PC-3 (cell line): ENCODE data around the gene MRRF. TPM values are rescaled to one million over a fixed set of nuclear protein-coding genes. Genes with fewer than 3 reads are reported as not detected.
A peak's percentile ranks its signal among the peaks of the same experiment; 100 is the strongest.

Experiments
- ATAC-seq: fragments of 200-7000 bp; cut with Tn5 transposase; 2 replicates; pipeline ENCODE4 v1.9.1; 2020; ENCODE audit warnings: mild to moderate bottlenecking, moderate library complexity
- BruUV-seq: library from RNA; stranded (reverse); fragments of 400-500 nt; replicated peaks from 2 replicates; lab custom pipeline; 2021; lab: Mats Ljungman, UMichigan
- CTCF ChIA-PET: fragments of 300-600 bp; sonication (Branson Sonifier 250); formaldehyde crosslinking; loops from one replicate; lab custom pipeline; 2022; ENCODE audit warnings: antibody characterized with exemption; lab: Charles Lee
- POLR2A ChIA-PET: fragments of 300-600 bp; sonication (Branson Sonifier 250); formaldehyde crosslinking; loops from one replicate; lab custom pipeline; 2022; ENCODE audit warnings: antibody characterized with exemption; ENCODE audit not compliant: unreplicated experiment; lab: Charles Lee
- DNase-seq: peaks from one replicate; pipeline ENCODE4 v3.0.0-alpha.2; 2015
- H2AFZ ChIP-seq: fragments of 300-600 bp; sonication (generic); 2 replicates; pipeline ENCODE4 v1.6.0; 2016; ENCODE audit warnings: antibody characterized with exemption, low read length
- H3F3A ChIP-seq: fragments of 300-600 bp; sonication (generic); one replicate; pipeline ENCODE4 v1.6.0; 2017; ENCODE audit warnings: antibody characterized with exemption, low read length, control low read depth, mild to moderate bottlenecking; ENCODE audit not compliant: unreplicated experiment
- H3K27ac ChIP-seq: fragments of 300-600 bp; sonication (generic); 2 replicates; pipeline ENCODE4 v1.5.1; 2016; ENCODE audit warnings: mild to moderate bottlenecking, low read length
- H3K27me3 ChIP-seq: fragments of 300-600 bp; sonication (generic); 2 replicates; pipeline ENCODE4 v1.6.1; 2016; ENCODE audit warnings: low read length, mixed read lengths
- H3K36me3 ChIP-seq: fragments of 300-600 bp; sonication (generic); 2 replicates; pipeline ENCODE4 v1.6.1; 2016; ENCODE audit warnings: low read depth, mixed run types, low read length, mixed read lengths
- H3K4me1 ChIP-seq: fragments of 300-600 bp; sonication (generic); 2 replicates; pipeline ENCODE4 v1.5.1; 2016; ENCODE audit warnings: low read length; ENCODE audit not compliant: insufficient read depth
- H3K4me2 ChIP-seq: fragments of 300-600 bp; sonication (generic); 2 replicates; pipeline ENCODE4 v1.6.0; 2016; ENCODE audit warnings: low read length
- H3K4me3 ChIP-seq: fragments of 300-600 bp; sonication (generic); 2 replicates; pipeline ENCODE4 v1.5.1; 2016; ENCODE audit warnings: mild to moderate bottlenecking, low read length, mixed read lengths
- H3K79me2 ChIP-seq: fragments of 300-600 bp; sonication (generic); 2 replicates; pipeline ENCODE4 v1.6.1; 2017; ENCODE audit warnings: low read length, mixed read lengths
- H3K9ac ChIP-seq: fragments of 300-600 bp; sonication (generic); 2 replicates; pipeline ENCODE4 v1.6.0; 2016; ENCODE audit warnings: mild to moderate bottlenecking, low read length
- H3K9me2 ChIP-seq: fragments of 300-600 bp; sonication (generic); replicated peaks from 2 replicates; pipeline ENCODE4 v1.6.1; 2016; ENCODE audit warnings: mixed run types, low read length, mixed read lengths
- H3K9me3 ChIP-seq: fragments of 300-600 bp; sonication (generic); 2 replicates; pipeline ENCODE4 v1.6.1; 2016; ENCODE audit warnings: low read length, mixed read lengths
- H4K20me1 ChIP-seq: fragments of 300-600 bp; sonication (generic); 2 replicates; pipeline ENCODE4 v1.6.1; 2016; ENCODE audit warnings: low read length, mixed read lengths
- EZH2 ChIP-seq: fragments of 300-600 bp; sonication (generic); IDR thresholded peaks from one replicate; pipeline ENCODE4 v1.6.1; 2017; ENCODE audit warnings: antibody characterized with exemption, mild to moderate bottlenecking, low read length; ENCODE audit not compliant: unreplicated experiment
- EZH2phosphoT487 ChIP-seq: fragments of 300-600 bp; sonication (generic); IDR thresholded peaks from 2 replicates; pipeline ENCODE4 v1.6.1; 2018; ENCODE audit warnings: mild to moderate bottlenecking, antibody characterized with exemption, low read length, borderline replicate concordance
- intact Hi-C: fragments of 100-400 bp; cut with micrococcal nuclease; formaldehyde crosslinking; loops from 2 replicates; pipeline ENCODE4 v1.9.0; 2023
- total RNA-seq: library from RNA; depleted of rRNA; stranded (reverse); fragments of >200 nt; gene quantifications from 2 replicates; pipeline ENCODE4 v1.2.3, GENCODE V29; 2014
- TF ChIP-seq, protein P1 (sequence below): fragments of 300-600 bp; sonication (generic); conservative IDR thresholded peaks from 2 replicates; pipeline ENCODE4 v1.5.1; 2017; ENCODE audit warnings: antibody characterized with exemption, low read depth, mild to moderate bottlenecking, low read length

The MRRF gene
- total RNA-seq, 1 experiment from 2014 or later: 30.2 TPM

DNA sequence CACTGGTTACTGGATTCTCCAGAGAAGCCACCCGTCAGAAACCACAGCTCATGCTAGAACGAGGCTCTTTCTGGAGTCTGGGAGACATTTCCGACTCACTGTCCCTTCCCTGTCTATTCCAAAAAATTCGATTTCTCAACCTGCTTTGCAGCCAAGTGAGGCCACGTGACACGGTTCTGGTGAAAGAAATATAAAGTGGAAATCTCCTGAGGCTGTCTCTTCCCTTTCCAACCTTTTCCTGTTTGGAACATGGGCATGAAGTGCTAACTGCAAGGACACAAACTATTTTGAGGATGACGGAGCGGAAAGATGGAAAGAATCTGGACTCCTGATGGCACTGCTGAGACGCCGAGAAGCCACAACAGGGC, 100.1 kb downstream of the MRRF start:
- Histone ChIP-seq H4K20me1 (no peaks in the 10 kb centered on the region), H3K9me3 (no peaks in the 10 kb centered on the region), H3K4me3 (no peak overlapping the region), H3K9ac (no peak overlapping the region), H3K27me3 (no peaks in the 10 kb centered on the region), H3K27ac (no peak overlapping the region), H3K4me1 (peaks cover 23% of the 10 kb centered on the region), H3K79me2 (no peaks in the 10 kb centered on the region), H3K9me2 (no peaks in the 10 kb centered on the region), H3K36me3 (no peaks in the 10 kb centered on the region), H2AFZ (no peak overlapping the region), H3F3A (no peaks in the 10 kb centered on the region), H3K4me2 (no peak overlapping the region)
- no TSS peak for BruUV-seq
- intact Hi-C loops: loop anchor here (10.0 kb wide), 1 partner anchor 90 kb away; no protein-coding TSS in a partner anchor
- no peak for ATAC-seq
- TF ChIP-seq EZH2phosphoT487 (no peak), EZH2 (no peak)
- TF ChIP-seq, protein P1, sequence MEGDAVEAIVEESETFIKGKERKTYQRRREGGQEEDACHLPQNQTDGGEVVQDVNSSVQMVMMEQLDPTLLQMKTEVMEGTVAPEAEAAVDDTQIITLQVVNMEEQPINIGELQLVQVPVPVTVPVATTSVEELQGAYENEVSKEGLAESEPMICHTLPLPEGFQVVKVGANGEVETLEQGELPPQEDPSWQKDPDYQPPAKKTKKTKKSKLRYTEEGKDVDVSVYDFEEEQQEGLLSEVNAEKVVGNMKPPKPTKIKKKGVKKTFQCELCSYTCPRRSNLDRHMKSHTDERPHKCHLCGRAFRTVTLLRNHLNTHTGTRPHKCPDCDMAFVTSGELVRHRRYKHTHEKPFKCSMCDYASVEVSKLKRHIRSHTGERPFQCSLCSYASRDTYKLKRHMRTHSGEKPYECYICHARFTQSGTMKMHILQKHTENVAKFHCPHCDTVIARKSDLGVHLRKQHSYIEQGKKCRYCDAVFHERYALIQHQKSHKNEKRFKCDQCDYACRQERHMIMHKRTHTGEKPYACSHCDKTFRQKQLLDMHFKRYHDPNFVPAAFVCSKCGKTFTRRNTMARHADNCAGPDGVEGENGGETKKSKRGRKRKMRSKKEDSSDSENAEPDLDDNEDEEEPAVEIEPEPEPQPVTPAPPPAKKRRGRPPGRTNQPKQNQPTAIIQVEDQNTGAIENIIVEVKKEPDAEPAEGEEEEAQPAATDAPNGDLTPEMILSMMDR: no peak
- CTCF ChIA-PET: no interaction called here
- POLR2A ChIA-PET: no interaction called here
- DNase-seq: no peak

DNA sequence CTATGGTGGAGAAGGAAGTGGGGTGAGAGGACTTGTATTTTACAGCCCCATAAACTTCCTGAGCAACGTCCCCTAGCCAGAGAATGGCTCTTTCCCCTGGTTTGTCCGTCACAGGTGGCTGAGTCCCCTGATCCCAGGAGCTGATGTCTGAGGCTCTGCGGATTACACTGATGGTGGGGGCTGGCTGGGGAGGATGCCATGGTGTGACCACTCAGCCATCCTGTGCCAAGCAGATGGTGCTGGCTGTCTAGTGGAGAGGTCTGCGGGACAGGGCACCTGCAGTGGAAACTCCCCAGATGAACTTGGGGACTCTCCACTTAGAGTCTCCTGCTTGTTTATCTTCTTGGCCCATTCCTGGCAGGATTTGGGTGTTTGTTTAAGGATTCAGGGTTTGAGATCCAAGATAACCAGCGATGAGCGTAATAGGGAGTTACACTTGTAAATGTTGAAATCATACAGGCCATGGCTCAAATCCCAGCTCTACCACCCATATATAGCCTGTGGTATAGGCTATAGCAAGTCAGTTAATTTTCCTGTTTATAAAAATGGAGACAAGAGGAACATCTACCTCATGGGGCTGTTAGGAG, 101.5 kb downstream of the MRRF start:
- H4K20me1 ChIP-seq: no peaks in the 10 kb centered on the region
- peak; percentile 34 for DNase-seq
- no peak overlapping the region for H2AFZ ChIP-seq
- H3K36me3 ChIP-seq: no peaks in the 10 kb centered on the region
- TF ChIP-seq, protein P1: no peak
- no peak for TF ChIP-seq EZH2
- no peak for TF ChIP-seq EZH2phosphoT487
- no peak overlapping the region for H3K27ac ChIP-seq
- BruUV-seq: no TSS peak
- intact Hi-C loops: loop anchor here (10.0 kb wide), 1 partner anchor 89 kb away; no protein-coding TSS in a partner anchor
- no peak overlapping the region for H3K4me3 ChIP-seq
- ATAC-seq: no peak
- H3F3A ChIP-seq: no peaks in the 10 kb centered on the region
- H3K9me2 ChIP-seq: no peaks in the 10 kb centered on the region
- no peak overlapping the region for H3K4me2 ChIP-seq
- peaks cover 23% of the 10 kb centered on the region for H3K4me1 ChIP-seq
- no peaks in the 10 kb centered on the region for H3K79me2 ChIP-seq
- H3K27me3 ChIP-seq: peaks cover 1% of the 10 kb centered on the region; the same call in 1 of the 2 replicates
- no peaks in the 10 kb centered on the region for H3K9me3 ChIP-seq
- POLR2A ChIA-PET: no interaction called here
- CTCF ChIA-PET: no interaction called here
- no peak overlapping the region for H3K9ac ChIP-seq

DNA sequence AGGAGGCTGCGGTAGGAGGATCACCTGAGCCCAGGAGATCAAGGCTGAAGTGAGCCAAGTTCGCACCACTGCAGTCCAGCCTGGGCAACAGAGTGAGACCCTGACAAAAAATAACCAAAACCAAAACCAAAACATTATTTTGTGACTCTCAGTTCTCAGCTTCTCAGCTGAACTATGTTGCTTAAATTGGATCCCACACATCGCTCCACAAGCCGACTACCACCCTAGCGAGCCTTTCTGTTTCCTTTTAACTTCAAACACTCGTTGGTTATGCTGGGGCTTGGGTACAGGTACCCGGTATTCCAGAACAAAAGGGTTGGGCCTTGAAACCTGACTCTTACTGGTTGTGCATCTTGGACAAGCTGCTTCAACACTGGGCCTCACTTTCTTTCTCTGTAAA, 102.4 kb downstream of the MRRF start:
- POLR2A ChIA-PET: no interaction called here
- Histone ChIP-seq H4K20me1 (no peaks in the 10 kb centered on the region), H3K4me1 (peaks cover 23% of the 10 kb centered on the region), H3K9me2 (no peaks in the 10 kb centered on the region), H3K36me3 (no peaks in the 10 kb centered on the region), H2AFZ (no peak overlapping the region), H3K9ac (no peak overlapping the region), H3F3A (no peaks in the 10 kb centered on the region), H3K4me2 (no peak overlapping the region), H3K27me3 (peaks cover 4% of the 10 kb centered on the region; the same call in 1 of the 2 replicates), H3K27ac (no peak overlapping the region), H3K79me2 (no peaks in the 10 kb centered on the region), H3K4me3 (no peak overlapping the region), H3K9me3 (no peaks in the 10 kb centered on the region)
- intact Hi-C loops: loop anchor here (10.0 kb wide), 1 partner anchor 88 kb away; no protein-coding TSS in a partner anchor
- TF ChIP-seq EZH2phosphoT487: no peak
- TF ChIP-seq EZH2: no peak
- TF ChIP-seq, protein P1: no peak
- BruUV-seq: no TSS peak
- DNase-seq (no peak), ATAC-seq (no peak)
- CTCF ChIA-PET: no interaction called here
